ENCODE measurements around the gene VPS35L. TPM values are rescaled to one million over a fixed set of nuclear protein-coding genes. Genes with fewer than 3 reads are reported as not detected.

The VPS35L gene
- total and polyA plus RNA-seq, 2 of the 13 experiments (the other 11 are each of a cell fraction or from before 2014, with no cell fraction given): 1.4 to 1.6 TPM

DNA sequence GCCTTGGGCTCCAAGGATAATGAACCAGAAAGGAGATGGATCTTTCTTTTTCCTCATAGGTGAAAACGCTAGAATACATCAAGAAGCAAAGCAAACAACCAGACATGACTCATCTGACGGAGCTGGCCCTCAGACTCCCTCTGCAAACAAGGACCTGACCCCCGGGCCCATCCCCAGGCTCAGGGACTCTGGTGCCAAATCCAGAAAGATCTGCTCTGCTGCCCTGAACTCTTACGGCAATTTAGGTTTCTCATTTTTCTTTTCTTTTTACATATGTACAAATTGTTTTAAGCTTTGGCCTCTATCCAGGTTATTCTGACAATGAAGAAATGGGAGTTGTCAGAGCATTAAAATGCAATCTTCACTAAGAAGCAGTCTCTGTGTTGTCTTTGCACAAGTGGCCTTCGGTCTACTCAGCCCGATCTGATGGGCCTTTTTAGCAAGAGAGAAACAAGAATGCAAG is 144.8 kb downstream of the VPS35L start (continued):
- TF ChIP-seq, protein P1, sequence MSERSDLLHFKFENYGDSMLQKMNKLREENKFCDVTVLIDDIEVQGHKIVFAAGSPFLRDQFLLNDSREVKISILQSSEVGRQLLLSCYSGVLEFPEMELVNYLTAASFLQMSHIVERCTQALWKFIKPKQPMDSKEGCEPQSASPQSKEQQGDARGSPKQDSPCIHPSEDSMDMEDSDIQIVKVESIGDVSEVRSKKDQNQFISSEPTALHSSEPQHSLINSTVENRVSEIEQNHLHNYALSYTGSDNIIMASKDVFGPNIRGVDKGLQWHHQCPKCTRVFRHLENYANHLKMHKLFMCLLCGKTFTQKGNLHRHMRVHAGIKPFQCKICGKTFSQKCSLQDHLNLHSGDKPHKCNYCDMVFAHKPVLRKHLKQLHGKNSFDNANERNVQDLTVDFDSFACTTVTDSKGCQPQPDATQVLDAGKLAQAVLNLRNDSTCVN (CRISPR knock-in tag; IDR thresholded peaks at IDR 0.05; ENCODE audit: borderline replicate concordance): peak; percentile 99
- TF ChIP-seq, protein P2, sequence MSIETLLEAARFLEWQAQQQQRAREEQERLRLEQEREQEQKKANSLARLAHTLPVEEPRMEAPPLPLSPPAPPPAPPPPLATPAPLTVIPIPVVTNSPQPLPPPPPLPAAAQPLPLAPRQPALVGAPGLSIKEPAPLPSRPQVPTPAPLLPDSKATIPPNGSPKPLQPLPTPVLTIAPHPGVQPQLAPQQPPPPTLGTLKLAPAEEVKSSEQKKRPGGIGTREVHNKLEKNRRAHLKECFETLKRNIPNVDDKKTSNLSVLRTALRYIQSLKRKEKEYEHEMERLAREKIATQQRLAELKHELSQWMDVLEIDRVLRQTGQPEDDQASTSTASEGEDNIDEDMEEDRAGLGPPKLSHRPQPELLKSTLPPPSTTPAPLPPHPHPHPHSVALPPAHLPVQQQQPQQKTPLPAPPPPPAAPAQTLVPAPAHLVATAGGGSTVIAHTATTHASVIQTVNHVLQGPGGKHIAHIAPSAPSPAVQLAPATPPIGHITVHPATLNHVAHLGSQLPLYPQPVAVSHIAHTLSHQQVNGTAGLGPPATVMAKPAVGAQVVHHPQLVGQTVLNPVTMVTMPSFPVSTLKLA (IDR thresholded peaks at IDR 0.05): no peak
- TF ChIP-seq, protein P3, sequence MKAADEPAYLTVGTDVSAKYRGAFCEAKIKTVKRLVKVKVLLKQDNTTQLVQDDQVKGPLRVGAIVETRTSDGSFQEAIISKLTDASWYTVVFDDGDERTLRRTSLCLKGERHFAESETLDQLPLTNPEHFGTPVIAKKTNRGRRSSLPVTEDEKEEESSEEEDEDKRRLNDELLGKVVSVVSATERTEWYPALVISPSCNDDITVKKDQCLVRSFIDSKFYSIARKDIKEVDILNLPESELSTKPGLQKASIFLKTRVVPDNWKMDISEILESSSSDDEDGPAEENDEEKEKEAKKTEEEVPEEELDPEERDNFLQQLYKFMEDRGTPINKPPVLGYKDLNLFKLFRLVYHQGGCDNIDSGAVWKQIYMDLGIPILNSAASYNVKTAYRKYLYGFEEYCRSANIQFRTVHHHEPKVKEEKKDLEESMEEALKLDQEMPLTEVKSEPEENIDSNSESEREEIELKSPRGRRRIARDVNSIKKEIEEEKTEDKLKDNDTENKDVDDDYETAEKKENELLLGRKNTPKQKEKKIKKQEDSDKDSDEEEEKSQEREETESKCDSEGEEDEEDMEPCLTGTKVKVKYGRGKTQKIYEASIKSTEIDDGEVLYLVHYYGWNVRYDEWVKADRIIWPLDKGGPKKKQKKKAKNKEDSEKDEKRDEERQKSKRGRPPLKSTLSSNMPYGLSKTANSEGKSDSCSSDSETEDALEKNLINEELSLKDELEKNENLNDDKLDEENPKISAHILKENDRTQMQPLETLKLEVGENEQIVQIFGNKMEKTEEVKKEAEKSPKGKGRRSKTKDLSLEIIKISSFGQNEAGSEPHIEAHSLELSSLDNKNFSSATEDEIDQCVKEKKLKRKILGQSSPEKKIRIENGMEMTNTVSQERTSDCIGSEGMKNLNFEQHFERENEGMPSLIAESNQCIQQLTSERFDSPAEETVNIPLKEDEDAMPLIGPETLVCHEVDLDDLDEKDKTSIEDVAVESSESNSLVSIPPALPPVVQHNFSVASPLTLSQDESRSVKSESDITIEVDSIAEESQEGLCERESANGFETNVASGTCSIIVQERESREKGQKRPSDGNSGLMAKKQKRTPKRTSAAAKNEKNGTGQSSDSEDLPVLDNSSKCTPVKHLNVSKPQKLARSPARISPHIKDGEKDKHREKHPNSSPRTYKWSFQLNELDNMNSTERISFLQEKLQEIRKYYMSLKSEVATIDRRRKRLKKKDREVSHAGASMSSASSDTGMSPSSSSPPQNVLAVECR (CRISPR knock-in tag; IDR thresholded peaks at IDR 0.05; ENCODE audit: borderline replicate concordance): peak; percentile 21; the same call in 1 of the 2 replicates
- TF ChIP-seq, protein P4, sequence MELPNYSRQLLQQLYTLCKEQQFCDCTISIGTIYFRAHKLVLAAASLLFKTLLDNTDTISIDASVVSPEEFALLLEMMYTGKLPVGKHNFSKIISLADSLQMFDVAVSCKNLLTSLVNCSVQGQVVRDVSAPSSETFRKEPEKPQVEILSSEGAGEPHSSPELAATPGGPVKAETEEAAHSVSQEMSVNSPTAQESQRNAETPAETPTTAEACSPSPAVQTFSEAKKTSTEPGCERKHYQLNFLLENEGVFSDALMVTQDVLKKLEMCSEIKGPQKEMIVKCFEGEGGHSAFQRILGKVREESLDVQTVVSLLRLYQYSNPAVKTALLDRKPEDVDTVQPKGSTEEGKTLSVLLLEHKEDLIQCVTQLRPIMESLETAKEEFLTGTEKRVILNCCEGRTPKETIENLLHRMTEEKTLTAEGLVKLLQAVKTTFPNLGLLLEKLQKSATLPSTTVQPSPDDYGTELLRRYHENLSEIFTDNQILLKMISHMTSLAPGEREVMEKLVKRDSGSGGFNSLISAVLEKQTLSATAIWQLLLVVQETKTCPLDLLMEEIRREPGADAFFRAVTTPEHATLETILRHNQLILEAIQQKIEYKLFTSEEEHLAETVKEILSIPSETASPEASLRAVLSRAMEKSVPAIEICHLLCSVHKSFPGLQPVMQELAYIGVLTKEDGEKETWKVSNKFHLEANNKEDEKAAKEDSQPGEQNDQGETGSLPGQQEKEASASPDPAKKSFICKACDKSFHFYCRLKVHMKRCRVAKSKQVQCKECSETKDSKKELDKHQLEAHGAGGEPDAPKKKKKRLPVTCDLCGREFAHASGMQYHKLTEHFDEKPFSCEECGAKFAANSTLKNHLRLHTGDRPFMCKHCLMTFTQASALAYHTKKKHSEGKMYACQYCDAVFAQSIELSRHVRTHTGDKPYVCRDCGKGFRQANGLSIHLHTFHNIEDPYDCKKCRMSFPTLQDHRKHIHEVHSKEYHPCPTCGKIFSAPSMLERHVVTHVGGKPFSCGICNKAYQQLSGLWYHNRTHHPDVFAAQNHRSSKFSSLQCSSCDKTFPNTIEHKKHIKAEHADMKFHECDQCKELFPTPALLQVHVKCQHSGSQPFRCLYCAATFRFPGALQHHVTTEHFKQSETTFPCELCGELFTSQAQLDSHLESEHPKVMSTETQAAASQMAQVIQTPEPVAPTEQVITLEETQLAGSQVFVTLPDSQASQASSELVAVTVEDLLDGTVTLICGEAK (IDR thresholded peaks at IDR 0.05): no peak
- TF ChIP-seq, protein P4 (CRISPR knock-in tag; IDR thresholded peaks at IDR 0.05): no peak
- TF ChIP-seq MIER3 (CRISPR knock-in tag; IDR thresholded peaks at IDR 0.05; ENCODE audit: borderline replicate concordance) (no peak), FOXC1 (CRISPR knock-in tag; IDR thresholded peaks at IDR 0.05; ENCODE audit: borderline replicate concordance) (no peak), JUND (CRISPR knock-in tag; IDR thresholded peaks at IDR 0.05) (peak; percentile 91), ZSCAN9 (CRISPR knock-in tag; IDR thresholded peaks at IDR 0.05; ENCODE audit: borderline replicate concordance) (0 out of 2 replicates have a peak, but pooled peaks have one; percentile 37), ZNF652 (CRISPR knock-in tag; IDR thresholded peaks at IDR 0.05; ENCODE audit: borderline replicate concordance, low read depth) (no peak)
- TF ChIP-seq, protein P5, sequence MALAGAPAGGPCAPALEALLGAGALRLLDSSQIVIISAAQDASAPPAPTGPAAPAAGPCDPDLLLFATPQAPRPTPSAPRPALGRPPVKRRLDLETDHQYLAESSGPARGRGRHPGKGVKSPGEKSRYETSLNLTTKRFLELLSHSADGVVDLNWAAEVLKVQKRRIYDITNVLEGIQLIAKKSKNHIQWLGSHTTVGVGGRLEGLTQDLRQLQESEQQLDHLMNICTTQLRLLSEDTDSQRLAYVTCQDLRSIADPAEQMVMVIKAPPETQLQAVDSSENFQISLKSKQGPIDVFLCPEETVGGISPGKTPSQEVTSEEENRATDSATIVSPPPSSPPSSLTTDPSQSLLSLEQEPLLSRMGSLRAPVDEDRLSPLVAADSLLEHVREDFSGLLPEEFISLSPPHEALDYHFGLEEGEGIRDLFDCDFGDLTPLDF (CRISPR knock-in tag; IDR thresholded peaks at IDR 0.05): peak; percentile 27; the same call in 1 of the 2 replicates

All from HepG2 (cell line).